Karpas-422 (cell line): ENCODE measurements around the gene MGA. TPM values are rescaled to one million over a fixed set of nuclear protein-coding genes. Genes with fewer than 3 reads are reported as not detected.

Experiments used
- DNase-seq: peaks from one replicate; pipeline ENCODE4 v3.0.0-alpha.2; 2015
- H2AFZ ChIP-seq: fragments of 200-600 bp; sonication (generic); 2 replicates; pipeline ENCODE4 v1.6.1; 2014; ENCODE audit warnings: antibody characterized with exemption, low read length, mixed read lengths
- H3K27ac ChIP-seq: fragments of 200-600 bp; sonication (generic); 2 replicates; pipeline ENCODE4 v1.5.1; 2014; ENCODE audit warnings: mild to moderate bottlenecking, low read length, moderate library complexity
- H3K27me3 ChIP-seq: fragments of 200-600 bp; sonication (generic); 2 replicates; pipeline ENCODE4 v1.6.1; 2014; ENCODE audit warnings: low read length, mixed read lengths
- H3K36me3 ChIP-seq: fragments of 200-600 bp; sonication (generic); 2 replicates; pipeline ENCODE4 v1.6.1; 2014; ENCODE audit warnings: low read length, mixed read lengths; ENCODE audit not compliant: insufficient read depth
- H3K4me1 ChIP-seq: fragments of 200-600 bp; sonication (generic); 2 replicates; pipeline ENCODE4 v1.6.1; 2014; ENCODE audit warnings: mild to moderate bottlenecking, low read length, mixed read lengths
- H3K4me2 ChIP-seq: fragments of 200-600 bp; sonication (generic); 2 replicates; pipeline ENCODE4 v1.6.1; 2014; ENCODE audit warnings: low read length, low read depth, mild to moderate bottlenecking; ENCODE audit not compliant: poor library complexity, severe bottlenecking
- H3K4me3 ChIP-seq: fragments of 200-600 bp; sonication (generic); 2 replicates; pipeline ENCODE4 v1.5.1; 2014; ENCODE audit warnings: mild to moderate bottlenecking, antibody characterized with exemption, low read length, mixed read lengths
- H3K79me2 ChIP-seq: fragments of 200-600 bp; sonication (generic); 2 replicates; pipeline ENCODE4 v1.6.1; 2014; ENCODE audit warnings: mild to moderate bottlenecking, low read length, mixed read lengths
- H3K9ac ChIP-seq: fragments of 200-600 bp; sonication (generic); 2 replicates; pipeline ENCODE4 v1.6.0; 2014; ENCODE audit warnings: low read length
- H3K9me2 ChIP-seq: fragments of 200-600 bp; sonication (generic), shearing (Covaris generic); replicated peaks from 2 replicates; pipeline ENCODE4 v1.6.0; 2014; ENCODE audit warnings: mild to moderate bottlenecking, low read length, moderate library complexity; ENCODE audit not compliant: insufficient read depth
- H3K9me3 ChIP-seq: fragments of 300-700, 200-600 bp; sonication (generic); 2 replicates; pipeline ENCODE4 v1.6.1; 2014; ENCODE audit warnings: low read length, mixed read lengths
- H4K20me1 ChIP-seq: fragments of 200-600 bp; sonication (generic); 2 replicates; pipeline ENCODE4 v1.6.1; 2014; ENCODE audit warnings: mild to moderate bottlenecking, antibody characterized with exemption, low read length, low read depth; ENCODE audit not compliant: insufficient read depth
- total RNA-seq: library from RNA; depleted of rRNA; stranded (reverse); fragments of >200 nt; shearing (Covaris generic); gene quantifications from 2 replicates; pipeline ENCODE4 v1.2.3, GENCODE V29; 2014; ENCODE audit warnings: low replicate concordance; rRNA removed

MGA gene
- 40.0 and 68.1 TPM in 2 replicates for total RNA-seq

DNA sequence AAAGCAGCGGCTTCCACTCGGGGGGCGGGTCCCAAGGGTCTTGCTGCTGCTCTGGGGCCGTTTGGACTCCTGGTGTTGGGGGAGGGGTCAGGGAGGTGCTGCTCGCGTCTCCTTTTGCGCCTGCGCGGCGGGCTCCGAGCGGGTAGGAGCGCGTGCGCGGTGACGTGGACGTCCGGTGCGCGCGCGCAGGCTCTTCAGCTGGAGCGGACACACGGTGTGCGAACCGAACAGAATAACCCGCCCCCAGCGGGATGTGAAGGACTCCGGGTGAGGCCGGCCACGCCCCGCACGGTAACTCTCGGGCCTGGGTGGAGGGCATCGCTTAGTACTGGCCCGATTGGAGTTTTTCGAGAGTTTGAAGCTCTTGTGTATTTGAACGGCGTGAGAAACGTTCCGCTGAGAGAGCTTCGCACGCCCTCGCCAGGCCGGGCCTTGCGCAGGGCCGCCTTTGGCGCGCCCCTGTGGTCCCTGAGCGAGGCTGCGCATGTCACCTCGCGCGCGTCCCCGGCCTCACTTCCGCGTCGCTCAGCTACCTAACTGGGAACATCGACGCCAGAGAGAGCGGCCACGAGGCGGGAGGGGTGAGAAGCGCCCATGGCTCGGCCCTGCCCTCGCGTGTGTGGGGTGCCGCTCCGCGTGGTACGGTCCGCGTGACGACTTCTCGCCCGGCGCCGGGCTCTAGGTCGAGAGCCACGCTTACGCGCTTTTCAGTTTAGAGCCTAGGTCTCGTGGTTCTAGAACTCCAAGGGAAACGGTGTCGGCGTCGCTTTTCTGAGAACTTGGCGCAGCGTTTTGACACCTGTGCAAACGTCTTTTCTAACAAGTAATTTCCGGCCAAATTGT, at the start of gene MGA:
MGA (plus strand) TSS at position 171 of the 843 bp plus-strand sequence.
- H3K4me3 ChIP-seq: peak within 1 kb of the TSS; percentile 77
- peaks cover 51% of the 10 kb centered on the region for H3K4me1 ChIP-seq
- H3K27ac ChIP-seq: peak within 1 kb of the TSS; percentile 83
- H3K27me3 ChIP-seq: no peaks in the 10 kb centered on the region
- no peaks in the 10 kb centered on the region for H3K36me3 ChIP-seq
- H3K4me2 ChIP-seq: peak within 1 kb of the TSS; percentile 86
- DNase-seq: peak; percentile 99
- H2AFZ ChIP-seq: peak within 1 kb of the TSS; percentile 82
- peak within 1 kb of the TSS; percentile 84 for H3K9ac ChIP-seq
- H3K9me2 ChIP-seq: no peaks in the 10 kb centered on the region
- H3K9me3 ChIP-seq: no peaks in the 10 kb centered on the region
- peaks cover 49% of the 10 kb centered on the region for H3K79me2 ChIP-seq
- H4K20me1 ChIP-seq: no peaks in the 10 kb centered on the region; the same call in 1 of the 2 replicates

DNA sequence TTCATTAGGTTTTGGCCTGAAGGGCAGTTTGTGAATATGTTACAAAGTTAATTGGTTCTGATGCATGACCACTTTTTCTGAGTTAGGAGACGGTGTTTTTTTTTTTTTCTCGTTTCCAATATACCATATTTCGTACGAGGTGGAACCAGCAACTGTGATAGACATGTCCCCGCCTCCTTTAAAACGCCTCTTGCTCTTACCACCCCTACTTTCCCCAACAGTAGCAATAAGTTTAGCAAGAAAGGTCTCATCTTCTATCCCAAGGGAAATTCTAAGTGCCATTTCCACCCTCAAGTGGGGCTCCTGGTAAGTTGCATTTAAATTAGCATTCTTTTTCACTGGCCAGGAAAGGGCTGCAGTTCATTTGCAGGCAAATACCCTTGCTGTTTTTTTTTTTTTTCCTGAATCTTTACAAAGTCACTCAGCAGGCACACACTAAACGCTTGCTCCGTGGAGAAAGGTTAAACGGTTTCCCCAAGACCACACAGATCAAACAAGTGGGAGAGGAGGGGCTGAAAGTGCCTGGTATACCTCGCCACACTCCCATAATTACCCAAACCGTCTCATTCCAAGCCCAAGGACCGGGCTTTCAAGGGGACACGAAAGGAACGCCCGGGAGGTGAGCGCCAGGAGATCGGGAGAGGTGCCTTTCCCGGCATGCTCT, 39.5 kb upstream of the MGA start:
- Histone ChIP-seq H3K9ac (no peak overlapping the region), H3K79me2 (no peaks in the 10 kb centered on the region), H3K9me3 (no peaks in the 10 kb centered on the region), H3K4me2 (no peak overlapping the region), H3K4me1 (peaks cover 7% of the 10 kb centered on the region; the same call in 1 of the 2 replicates), H3K27me3 (no peaks in the 10 kb centered on the region), H3K4me3 (no peak overlapping the region), H3K9me2 (no peaks in the 10 kb centered on the region), H3K36me3 (no peaks in the 10 kb centered on the region), H3K27ac (no peak overlapping the region), H2AFZ (no peak overlapping the region), H4K20me1 (no peaks in the 10 kb centered on the region)
- DNase-seq: peak; percentile 46

DNA sequence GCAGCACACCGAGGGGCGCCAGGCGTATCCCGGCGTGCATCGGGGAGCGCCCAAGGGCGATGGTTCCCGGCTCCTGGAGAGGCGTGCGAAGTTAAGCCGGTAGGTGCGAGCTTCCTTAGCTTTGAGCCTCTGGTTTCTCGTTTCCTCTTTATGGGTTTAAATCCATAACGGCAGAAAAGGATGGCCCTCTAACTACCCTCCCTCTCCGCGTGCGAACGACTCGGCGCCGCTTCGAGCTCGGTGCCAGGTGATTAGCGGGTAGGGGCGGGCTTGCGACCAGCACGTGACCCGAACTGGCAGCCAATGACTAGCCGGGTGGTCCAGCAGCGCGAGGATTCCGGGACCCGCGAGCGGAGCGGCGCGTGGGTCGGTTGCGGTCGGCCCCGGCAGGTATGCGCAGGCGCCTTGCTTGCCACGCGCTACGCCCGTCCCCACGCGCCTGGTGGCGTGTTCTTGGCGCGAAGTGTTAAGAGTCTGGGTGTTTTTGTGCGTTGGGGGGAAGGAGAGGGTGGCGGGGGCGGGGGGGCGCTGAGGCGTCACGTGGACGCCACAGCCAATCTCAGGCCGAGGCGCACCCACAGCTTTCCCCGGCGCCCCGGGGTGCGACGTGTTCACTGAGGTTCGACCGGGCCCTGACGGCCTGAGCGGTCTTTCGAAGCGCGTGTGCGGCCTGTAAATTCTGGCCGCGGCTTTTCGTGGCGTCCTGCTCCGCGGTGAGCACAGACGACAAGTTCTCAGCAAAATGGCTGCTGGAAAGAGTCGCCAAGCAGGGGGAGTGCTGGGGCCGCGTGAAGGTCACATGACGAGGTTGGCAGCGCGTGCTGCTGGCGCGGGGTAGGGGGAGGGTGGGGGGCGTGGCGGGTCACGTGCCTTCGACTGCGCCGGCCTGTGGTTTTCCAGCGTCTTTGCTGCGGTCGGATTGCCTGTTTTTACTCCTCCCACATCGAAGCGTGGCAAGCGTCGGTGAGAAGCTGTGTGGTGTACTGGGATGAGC, 38.7 kb upstream of the MGA start:
- Histone ChIP-seq H3K79me2 (no peaks in the 10 kb centered on the region), H3K36me3 (no peaks in the 10 kb centered on the region), H2AFZ (no peak overlapping the region), H3K9me3 (no peaks in the 10 kb centered on the region), H3K4me1 (peaks cover 7% of the 10 kb centered on the region; the same call in 1 of the 2 replicates), H3K9ac (no peak overlapping the region), H4K20me1 (no peaks in the 10 kb centered on the region), H3K4me3 (no peak overlapping the region), H3K4me2 (no peak overlapping the region), H3K27ac (no peak overlapping the region), H3K27me3 (no peaks in the 10 kb centered on the region), H3K9me2 (no peaks in the 10 kb centered on the region)
- DNase-seq: no peak

DNA sequence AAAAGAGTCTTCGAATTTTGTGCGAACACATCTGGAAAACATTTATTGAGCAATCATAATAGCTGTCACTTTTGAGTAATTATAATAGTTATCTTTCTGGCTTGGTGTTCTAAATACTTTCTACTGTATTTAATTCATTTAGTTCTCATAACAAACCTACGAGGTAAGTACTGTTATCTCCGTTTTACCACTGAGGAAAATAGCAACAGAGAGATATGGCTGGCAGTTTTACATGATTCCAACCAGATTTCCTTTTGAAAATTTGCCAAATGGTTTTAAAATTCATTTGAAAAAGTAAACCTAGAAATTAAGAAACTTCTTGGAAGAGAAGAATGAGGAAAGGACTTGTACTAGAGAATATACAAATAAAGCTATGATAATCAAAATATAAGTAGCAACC, 37.3 kb upstream of the MGA start:
- H3K36me3 ChIP-seq: no peaks in the 10 kb centered on the region
- no peaks in the 10 kb centered on the region for H3K9me3 ChIP-seq
- H3K9ac ChIP-seq: no peak overlapping the region
- H3K4me3 ChIP-seq: no peak overlapping the region
- no peaks in the 10 kb centered on the region for H3K9me2 ChIP-seq
- peaks cover 7% of the 10 kb centered on the region; the same call in 1 of the 2 replicates for H3K4me1 ChIP-seq
- H4K20me1 ChIP-seq: no peaks in the 10 kb centered on the region
- H3K79me2 ChIP-seq: no peaks in the 10 kb centered on the region
- no peak overlapping the region for H2AFZ ChIP-seq
- H3K27ac ChIP-seq: no peak overlapping the region
- H3K4me2 ChIP-seq: no peak overlapping the region
- H3K27me3 ChIP-seq: no peaks in the 10 kb centered on the region
- no peak for DNase-seq

DNA sequence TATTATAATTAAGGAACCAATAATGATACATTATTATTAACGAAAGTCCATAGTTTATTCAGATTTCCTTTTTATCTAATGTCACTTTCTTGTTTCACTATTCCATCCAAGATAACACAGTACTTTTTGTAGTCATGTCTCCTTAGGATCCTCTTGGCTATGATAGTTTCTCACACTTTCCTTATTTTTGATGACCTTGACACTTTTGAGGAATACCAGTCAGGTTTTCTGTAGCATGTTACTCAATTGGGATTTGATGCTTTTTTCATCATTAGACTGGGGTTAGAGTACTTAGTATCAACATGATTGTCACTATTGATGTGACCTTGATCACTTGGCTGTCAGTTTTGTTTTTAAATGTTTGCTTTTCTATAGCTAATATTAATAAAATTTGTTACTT, 33.0 kb upstream of the MGA start:
- Histone ChIP-seq H3K9ac (no peak overlapping the region), H3K79me2 (no peaks in the 10 kb centered on the region), H3K36me3 (no peaks in the 10 kb centered on the region), H4K20me1 (no peaks in the 10 kb centered on the region), H3K4me2 (no peak overlapping the region), H3K27ac (no peak overlapping the region), H3K9me2 (no peaks in the 10 kb centered on the region), H3K4me3 (no peak overlapping the region), H3K9me3 (no peaks in the 10 kb centered on the region), H3K27me3 (no peaks in the 10 kb centered on the region), H3K4me1 (peaks cover 9% of the 10 kb centered on the region), H2AFZ (no peak overlapping the region)
- no peak for DNase-seq

DNA sequence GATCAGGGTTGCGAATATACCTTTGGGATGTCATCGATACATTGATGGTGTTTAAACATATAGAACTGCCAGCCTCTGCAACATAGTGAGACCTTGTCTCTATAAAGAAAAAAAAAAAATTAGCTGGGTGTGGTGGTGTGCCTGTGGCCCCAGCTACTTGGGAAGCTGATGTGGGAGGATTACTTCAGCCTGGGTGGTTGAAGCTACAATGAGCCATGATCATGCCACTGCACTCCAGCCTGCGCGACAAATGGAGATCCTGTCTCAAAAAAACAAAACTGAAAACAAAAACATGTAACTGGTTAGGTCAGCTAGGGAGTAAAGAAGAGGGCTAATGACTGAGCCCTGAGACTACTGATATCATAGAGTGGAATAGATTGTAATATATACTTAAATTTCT, 30.7 kb upstream of the MGA start:
- Histone ChIP-seq H3K27me3 (no peaks in the 10 kb centered on the region), H3K27ac (no peak overlapping the region), H3K9me3 (no peaks in the 10 kb centered on the region), H3K79me2 (no peaks in the 10 kb centered on the region), H3K4me1 (peaks cover 23% of the 10 kb centered on the region), H2AFZ (no peak overlapping the region), H3K4me3 (no peak overlapping the region), H3K9me2 (no peaks in the 10 kb centered on the region), H3K4me2 (no peak overlapping the region), H3K9ac (no peak overlapping the region), H4K20me1 (no peaks in the 10 kb centered on the region), H3K36me3 (no peaks in the 10 kb centered on the region)
- no peak for DNase-seq

DNA sequence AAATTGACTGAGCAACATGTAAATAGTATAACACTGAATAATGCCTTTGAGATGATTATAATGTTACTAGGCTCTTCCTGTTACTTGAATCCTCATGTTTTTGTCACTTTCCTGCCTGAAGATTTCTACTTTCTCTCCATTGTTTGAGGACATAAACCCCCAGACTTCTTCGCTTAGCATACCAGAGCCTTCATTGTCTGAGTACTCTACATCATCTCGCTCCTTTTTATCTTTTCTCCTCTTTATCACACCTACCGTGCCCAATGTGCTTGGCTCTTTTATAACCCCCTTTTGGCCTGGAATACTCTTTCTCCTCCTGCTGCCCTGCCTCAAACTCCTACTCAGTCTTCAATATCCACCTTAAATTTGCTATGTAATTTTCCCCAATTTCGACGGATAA, 30.3 kb upstream of the MGA start:
- Histone ChIP-seq H3K9ac (no peak overlapping the region), H3K9me3 (no peaks in the 10 kb centered on the region), H3K4me3 (no peak overlapping the region), H3K4me1 (peaks cover 27% of the 10 kb centered on the region), H3K36me3 (no peaks in the 10 kb centered on the region), H4K20me1 (no peaks in the 10 kb centered on the region), H3K27me3 (no peaks in the 10 kb centered on the region), H2AFZ (no peak overlapping the region), H3K9me2 (no peaks in the 10 kb centered on the region), H3K79me2 (no peaks in the 10 kb centered on the region), H3K27ac (no peak overlapping the region), H3K4me2 (no peak overlapping the region)
- no peak for DNase-seq
